Naive thymus-derived CD8-positive, alpha-beta T cell (primary cell): Measurements from ENCODE around the gene CDC37. TPM values are rescaled to one million over a fixed set of nuclear protein-coding genes. Genes with fewer than 3 reads are reported as not detected.

ENCODE experiments used
- ATAC-seq, 2 donors: fragments of 150-1000 bp; cut with Tn5 transposase in 1 of 2; sonication (Bioruptor Pico), chemical (Tn5 transposase) in 1 of 2; 1 replicate in 1 of 2; 2 replicates in 1 of 2; pipeline ENCODE4 v1.10.0; 2021; ENCODE audit warnings: mild to moderate bottlenecking in 2 of 2, moderate library complexity in 2 of 2
- POLR2A ChIA-PET: fragments of 350-600 bp; sonication (Branson Sonifier 250); formaldehyde crosslinking; loops from one replicate; lab custom pipeline; 2021; ENCODE audit warnings: antibody characterized with exemption; lab: Charles Lee
- DNase-seq, 10 donors: peaks; one replicate each; pipeline versions ENCODE4 v3.0.0 to v3.0.0-alpha.2; 2020 to 2022
- H3K27ac Mint-ChIP-seq, 10 donors: one replicate each; pipeline ENCODE4 v1.8.0; 2020 to 2022; ENCODE audit warnings: mild to moderate bottlenecking in 10 of 10, mixed read lengths in 10 of 10, moderate library complexity in 4 of 10, inconsistent platforms in 1 of 10
- H3K27me3 Mint-ChIP-seq, 5 donors: one replicate each; pipeline ENCODE4 v1.8.0; 2021 to 2022; ENCODE audit warnings: mixed read lengths in 5 of 5
- H3K36me3 Mint-ChIP-seq, 3 donors: one replicate each; pipeline ENCODE4 v1.8.0; 2020 to 2022; ENCODE audit warnings: mixed read lengths in 3 of 3, mild to moderate bottlenecking in 2 of 3, inconsistent platforms in 1 of 3
- H3K4me1 Mint-ChIP-seq, 4 donors: one replicate each; pipeline ENCODE4 v1.8.0; 2021 to 2022; ENCODE audit warnings: mixed read lengths in 4 of 4
- H3K4me3 Mint-ChIP-seq, 10 donors: one replicate each; pipeline ENCODE4 v1.8.0; 2020 to 2022; ENCODE audit warnings: mild to moderate bottlenecking in 10 of 10, mixed read lengths in 10 of 10, moderate library complexity in 6 of 10, inconsistent platforms in 1 of 10
- H3K9me3 Mint-ChIP-seq, 9 donors: one replicate each; pipeline ENCODE4 v1.8.0; 2020 to 2022; ENCODE audit warnings: mixed read lengths in 9 of 9, mild to moderate bottlenecking in 3 of 9, inconsistent platforms in 1 of 9, moderate library complexity in 1 of 9
- microRNA-seq: library from miRNA; unstranded; fragments of <30 nt; microRNA quantifications from one replicate; pipeline ENCODE4 v1.2.0, GENCODE V29; 2022; ENCODE audit warnings: borderline microRNAs expressed
- polyA plus RNA-seq, 3 donors: library from polyadenylated mRNA; unstranded; fragments of 300-500 nt; fragmentation: Illumina TruSeq; gene quantifications; one replicate each; pipeline ENCODE4 v1.2.3, GENCODE V29; 2021
- total RNA-seq, 8 experiments: library from RNA in 2 of 8; stranded (reverse) in 2 of 8; gene quantifications; one replicate each; pipeline ENCODE4 v1.2.3 and lab custom pipeline; 2021 to 2026

Gene CDC37
- total and polyA plus RNA-seq, 5 experiments from 2014 or later: 63.2 to 158 (median 81.1) TPM

GRCh38 chr19:10344780-10345179, 58.6 kb downstream of the CDC37 start:
- H3K4me3 Mint-ChIP-seq: no peak overlapping the region
- DNase-seq: no peak
- H3K27ac Mint-ChIP-seq: no peak overlapping the region
- H3K9me3 Mint-ChIP-seq: no peaks in the 10 kb centered on the region
- ATAC-seq: no peak
- peaks cover 1 to 13% (median 9%) of the 10 kb centered on the region in 4 donors for H3K4me1 Mint-ChIP-seq
- no peaks in the 10 kb centered on the region for H3K27me3 Mint-ChIP-seq
- POLR2A ChIA-PET: interaction anchor here (1.0 to 2.1 kb wide), 2 partner anchors 11 to 36 kb away, joined by 5 to 8 read pairs; partner anchors contain the start of genes RAVER1 and TYK2
- no peaks in the 10 kb centered on the region for H3K36me3 Mint-ChIP-seq

GRCh38 chr19:10343495-10343894, 59.8 kb downstream of the CDC37 start:
- H3K4me1 Mint-ChIP-seq: peaks cover 6 to 26% (median 22%) of the 10 kb centered on the region in 4 donors
- no peak overlapping the region for H3K4me3 Mint-ChIP-seq
- no peaks in the 10 kb centered on the region for H3K9me3 Mint-ChIP-seq
- H3K27me3 Mint-ChIP-seq: no peaks in the 10 kb centered on the region
- ATAC-seq (no peak), DNase-seq (no peak)
- peaks cover 0 to under 1% (median 0%) of the 10 kb centered on the region in 3 donors for H3K36me3 Mint-ChIP-seq
- POLR2A ChIA-PET: interaction anchor here (2.1 kb wide), 1 partner anchor 10 kb away, joined by 8 read pairs; the partner anchor contains the start of gene RAVER1
- H3K27ac Mint-ChIP-seq: peak overlapping the region in 1 of 10 donors; percentile 59

Small RNA genes lying within 50 kb of the gene (microRNA-seq; reads per million reads assigned to microRNA genes)
- 1.0 reads per million for gene MIR1181

Other genes with a start within 250 kb of the CDC37 start
- gene DNMT1, start 208.6 kb downstream of the CDC37 start, total RNA-seq: 100 to 1,000 TPM; 228 to 231 TPM
- 100 to 1,000 TPM in 2 of 3 donors, 10 to 100 TPM in 1; 93.7 to 146 (median 142) TPM for gene DNMT1, start 208.6 kb downstream of the CDC37 start, polyA plus RNA-seq
- gene S1PR2, start 172.2 kb downstream of the CDC37 start, total RNA-seq: 1 to 10 TPM; 3.0 TPM
- under 1 TPM; 0.18 to 0.60 (median 0.48) TPM for gene S1PR2, start 172.2 kb downstream of the CDC37 start, polyA plus RNA-seq
- 10 to 100 TPM; 47.9 to 50.8 TPM for gene MRPL4, start 151.3 kb downstream of the CDC37 start, total RNA-seq
- 10 to 100 TPM; 25.3 to 50.6 (median 31.3) TPM for gene MRPL4, start 151.3 kb downstream of the CDC37 start, polyA plus RNA-seq
- 1 to 10 TPM; 1.9 to 2.0 TPM for gene ICAM1, start 132.4 kb downstream of the CDC37 start, total RNA-seq
- gene ICAM1, start 132.4 kb downstream of the CDC37 start, polyA plus RNA-seq: 1 to 10 TPM; 1.2 to 3.9 (median 2.8) TPM
- under 1 TPM in 1 of 2 experiments, not detected in 1; 0.57 TPM for gene ICAM4, start 116.6 kb downstream of the CDC37 start, total RNA-seq
- under 1 TPM in 2 of 3 donors, not detected in 1; 0.22 to 0.42 TPM for gene ICAM4, start 116.6 kb downstream of the CDC37 start, polyA plus RNA-seq
- not detected for gene ICAM5, start 113.6 kb downstream of the CDC37 start, total RNA-seq
- gene ICAM5, start 113.6 kb downstream of the CDC37 start, polyA plus RNA-seq: not detected
- gene ZGLP1, start 93.7 kb downstream of the CDC37 start, total RNA-seq: 10 to 100 TPM; 10.0 to 12.2 TPM
- gene ZGLP1, start 93.7 kb downstream of the CDC37 start, polyA plus RNA-seq: under 1 TPM in 1 of 3 donors, not detected in 2; 0.27 TPM
- gene FDX2, start 87.5 kb downstream of the CDC37 start, total RNA-seq: 10 to 100 TPM; 11.9 to 14.9 TPM
- 10 to 100 TPM; 14.3 to 26.7 (median 18.4) TPM for gene FDX2, start 87.5 kb downstream of the CDC37 start, polyA plus RNA-seq
- gene RAVER1, start 70.0 kb downstream of the CDC37 start, total RNA-seq: 10 to 100 TPM; 52.1 to 55.8 TPM
- 10 to 100 TPM; 11.2 to 23.6 (median 17.5) TPM for gene RAVER1, start 70.0 kb downstream of the CDC37 start, polyA plus RNA-seq
- gene ICAM3, start 63.9 kb downstream of the CDC37 start, total RNA-seq: 100 to 1,000 TPM; 122 to 127 TPM
- gene ICAM3, start 63.9 kb downstream of the CDC37 start, polyA plus RNA-seq: 100 to 1,000 TPM; 214 to 229 (median 221) TPM
- 100 to 1,000 TPM; 313 to 319 TPM for gene TYK2, start 23.0 kb downstream of the CDC37 start, total RNA-seq
- gene TYK2, start 23.0 kb downstream of the CDC37 start, polyA plus RNA-seq: 10 to 100 TPM; 33.4 to 50.3 (median 43.9) TPM
- gene PDE4A, start 17.0 kb upstream of the CDC37 start, total RNA-seq: under 1 TPM; 0.88 to 0.99 TPM
- 1 to 10 TPM in 2 of 3 donors, under 1 TPM in 1; 0.33 to 2.5 (median 1.9) TPM for gene PDE4A, start 17.0 kb upstream of the CDC37 start, polyA plus RNA-seq
- gene KEAP1, start 99.8 kb upstream of the CDC37 start, total RNA-seq: 10 to 100 TPM; 34.6 to 35.2 TPM
- 10 to 100 TPM; 15.1 to 25.7 (median 20.1) TPM for gene KEAP1, start 99.8 kb upstream of the CDC37 start, polyA plus RNA-seq
- under 1 TPM; 0.81 to 0.85 TPM for gene S1PR5, start 113.9 kb upstream of the CDC37 start, total RNA-seq
- 10 to 100 TPM in 1 of 3 donors, 1 to 10 TPM in 1, under 1 TPM in 1; 0.99 to 77.2 (median 2.1) TPM for gene S1PR5, start 113.9 kb upstream of the CDC37 start, polyA plus RNA-seq
- gene ATG4D, start 140.4 kb upstream of the CDC37 start, total RNA-seq: 10 to 100 TPM; 52.0 to 53.4 TPM
- 10 to 100 TPM in 2 of 3 donors, 1 to 10 TPM in 1; 9.2 to 19.3 (median 12.2) TPM for gene ATG4D, start 140.4 kb upstream of the CDC37 start, polyA plus RNA-seq
- 10 to 100 TPM; 57.8 to 68.4 TPM for gene KRI1, start 162.5 kb upstream of the CDC37 start, total RNA-seq
- 10 to 100 TPM; 12.8 to 46.9 (median 20.9) TPM for gene KRI1, start 162.5 kb upstream of the CDC37 start, polyA plus RNA-seq
- gene CDKN2D, start 165.4 kb upstream of the CDC37 start, total RNA-seq: 10 to 100 TPM; 27.2 to 28.1 TPM
- gene CDKN2D, start 165.4 kb upstream of the CDC37 start, polyA plus RNA-seq: 100 to 1,000 TPM in 2 of 3 donors, 10 to 100 TPM in 1; 81.6 to 145 (median 108) TPM
- not detected for gene AP1M2, start 183.8 kb upstream of the CDC37 start, total RNA-seq
- gene AP1M2, start 183.8 kb upstream of the CDC37 start, polyA plus RNA-seq: under 1 TPM in 1 of 3 donors, not detected in 2; 0.25 TPM
- gene SLC44A2, start 222.0 kb upstream of the CDC37 start, total RNA-seq: 100 to 1,000 TPM; 268 to 270 TPM
- 100 to 1,000 TPM; 201 to 331 (median 218) TPM for gene SLC44A2, start 222.0 kb upstream of the CDC37 start, polyA plus RNA-seq